Limb (tissue), 2 donors: ENCODE results near the gene RASGEF1B.
A peak's percentile ranks its signal among the peaks of the same experiment; 100 is the strongest.
"Not testable (repeated sequence)": the region's sequence is repeated elsewhere in the genome, so short reads cannot be mapped to it uniquely, and the experiment has no call there.

Experiments
- DNase-seq, 2 donors: peaks; one replicate each; pipeline ENCODE4 v3.0.0-alpha.2; 2016; ENCODE audit errors: extremely low spot score in 2 of 2

Gene RASGEF1B

GRCh38 chr4:81498551-81499099, 26.9 kb upstream of the RASGEF1B start:
- no peak for DNase-seq

- DNase-seq = no peak
These were observed 26.3 kb upstream of the RASGEF1B start for GRCh38 chr4:81498046-81498445.

- DNase-seq = no peak
These were observed 23.6 kb upstream of the RASGEF1B start for GRCh38 chr4:81495345-81495744.

GRCh38 chr4:81494031-81494431, 22.3 kb upstream of the RASGEF1B start:
- no peak for DNase-seq

GRCh38 chr4:81492606-81493230, 21.0 kb upstream of the RASGEF1B start:
- DNase-seq = no peak

- no peak for DNase-seq
These were observed 20.2 kb upstream of the RASGEF1B start for GRCh38 chr4:81491943-81492342.

GRCh38 chr4:81490403-81491160, 18.9 kb upstream of the RASGEF1B start:
- DNase-seq = no peak

- no peak for DNase-seq
These were observed 14.8 kb upstream of the RASGEF1B start for GRCh38 chr4:81486502-81486901.

GRCh38 chr4:81485310-81485980, 13.7 kb upstream of the RASGEF1B start:
- no peak for DNase-seq

- no peak for DNase-seq
These were observed 10.6 kb upstream of the RASGEF1B start for GRCh38 chr4:81482326-81482725.

GRCh38 chr4:81481151-81481550, 9.4 kb upstream of the RASGEF1B start:
- DNase-seq = no peak

- not testable (repeated sequence) for DNase-seq
These were observed 7.9 kb upstream of the RASGEF1B start for GRCh38 chr4:81479573-81479972.

- not testable (repeated sequence) for DNase-seq
These were observed 1.9 kb upstream of the RASGEF1B start for GRCh38 chr4:81473331-81474265.

- peak; percentile 58 to 59 for DNase-seq
These were observed 825 bp upstream of the RASGEF1B start for GRCh38 chr4:81472281-81473182.

GRCh38 chr4:81471298-81471587, 464 bp downstream of the RASGEF1B start:
- no peak for DNase-seq

- peak; percentile 53 to 63 for DNase-seq
These were observed 1.0 kb downstream of the RASGEF1B start for GRCh38 chr4:81470456-81471297.

- no peak for DNase-seq
These were observed 1.8 kb downstream of the RASGEF1B start for GRCh38 chr4:81469781-81470455.

- DNase-seq = no peak
These were observed 3.0 kb downstream of the RASGEF1B start for GRCh38 chr4:81468678-81469077.

- DNase-seq = no peak
These were observed 4.1 kb downstream of the RASGEF1B start for GRCh38 chr4:81467672-81467964.
